ENCODE data around the gene PRPF31.

The PRPF31 gene

DNA sequence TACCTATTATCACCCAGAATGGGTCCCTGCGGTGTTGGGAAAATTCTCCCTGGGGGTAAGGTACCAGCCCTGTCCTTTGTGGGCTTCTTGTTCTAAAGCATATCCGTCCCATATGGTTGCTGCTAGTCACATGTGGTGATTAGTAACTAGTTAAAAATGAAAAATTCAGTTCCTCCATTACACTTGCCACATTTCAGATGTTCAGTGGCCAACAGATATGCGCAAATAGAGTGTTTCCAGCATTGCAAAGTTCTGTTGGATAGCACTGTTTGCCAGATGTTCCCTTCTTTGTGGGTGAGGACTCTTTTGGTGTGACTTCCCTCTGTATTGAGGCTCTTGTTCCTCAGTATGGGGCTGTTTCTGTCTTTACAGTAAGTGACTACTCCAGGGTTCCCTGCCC, 25.8 kb downstream of the PRPF31 start:
- ChIA-PET POLR2A (interaction anchor here (0.6 kb wide), 1 partner anchor 10 kb away, joined by 3 read pairs; no protein-coding TSS in a partner anchor), CTCF (no interaction called here)
- no peak for TF ChIP-seq FOXA1 (IDR thresholded peaks at IDR 0.05)
- no peak for TF ChIP-seq SUZ12 (IDR thresholded peaks at IDR 0.05)
- no peak for TF ChIP-seq CTBP1 (IDR thresholded peaks at IDR 0.05; ENCODE audit: borderline replicate concordance)
- TF ChIP-seq, protein P1, sequence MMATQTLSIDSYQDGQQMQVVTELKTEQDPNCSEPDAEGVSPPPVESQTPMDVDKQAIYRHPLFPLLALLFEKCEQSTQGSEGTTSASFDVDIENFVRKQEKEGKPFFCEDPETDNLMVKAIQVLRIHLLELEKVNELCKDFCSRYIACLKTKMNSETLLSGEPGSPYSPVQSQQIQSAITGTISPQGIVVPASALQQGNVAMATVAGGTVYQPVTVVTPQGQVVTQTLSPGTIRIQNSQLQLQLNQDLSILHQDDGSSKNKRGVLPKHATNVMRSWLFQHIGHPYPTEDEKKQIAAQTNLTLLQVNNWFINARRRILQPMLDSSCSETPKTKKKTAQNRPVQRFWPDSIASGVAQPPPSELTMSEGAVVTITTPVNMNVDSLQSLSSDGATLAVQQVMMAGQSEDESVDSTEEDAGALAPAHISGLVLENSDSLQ (IDR thresholded peaks at IDR 0.05) = no peak
- no peak for TF ChIP-seq TARDBP (IDR thresholded peaks at IDR 0.05)
- no peak for TF ChIP-seq ZNF384 (IDR thresholded peaks at IDR 0.05)
- TF ChIP-seq ELF4 (IDR thresholded peaks at IDR 0.05) = no peak
- no peak for TF ChIP-seq L3MBTL2 (conservative IDR thresholded peaks at IDR 0.05)
- TF ChIP-seq NFRKB (IDR thresholded peaks at IDR 0.05) = no peak
- no peak for DNase-seq (ENCODE audit: extremely low spot score)

DNA sequence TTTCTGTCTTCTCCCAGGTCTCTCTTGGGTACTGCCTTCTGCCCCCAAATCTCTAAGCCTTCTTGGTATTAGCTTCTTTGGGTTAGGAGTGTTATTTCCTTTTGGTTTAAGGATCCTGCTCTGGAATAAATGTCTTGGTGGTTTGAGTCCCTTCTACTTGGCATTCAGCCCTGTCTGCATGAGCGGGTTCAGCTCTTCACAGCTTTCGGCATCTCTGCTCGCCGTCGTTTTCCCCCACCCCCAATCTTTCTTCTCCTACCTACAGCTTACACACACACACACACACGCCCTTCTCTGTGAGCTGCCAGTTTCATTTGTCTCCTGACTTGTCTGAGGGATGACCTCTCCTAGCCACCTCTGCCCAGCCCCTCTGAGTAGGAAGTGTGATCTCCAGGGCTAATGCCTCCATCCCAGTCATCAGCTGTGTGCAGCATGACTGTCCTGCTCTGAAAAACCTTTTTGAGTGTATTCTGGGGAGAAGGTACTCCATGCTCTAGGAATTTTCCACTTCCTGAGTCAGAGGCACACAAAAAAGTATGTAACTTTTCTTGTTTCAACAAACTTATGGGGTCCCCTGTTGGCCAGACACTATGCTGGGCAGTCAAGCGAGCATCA, 26.7 kb downstream of the PRPF31 start:
- DNase-seq (ENCODE audit: extremely low spot score) = no peak
- CTCF ChIA-PET = no interaction called here
- TF ChIP-seq TARDBP (IDR thresholded peaks at IDR 0.05) (no peak), SP1 (IDR thresholded peaks at IDR 0.05) (no peak), BHLHE40 (IDR thresholded peaks at IDR 0.05; ENCODE audit: borderline replicate concordance) (no peak), ZNF384 (IDR thresholded peaks at IDR 0.05) (no peak), L3MBTL2 (conservative IDR thresholded peaks at IDR 0.05) (no peak), LEF1 (IDR thresholded peaks at IDR 0.05; ENCODE audit: borderline replicate concordance) (no peak), FOXM1 (IDR thresholded peaks at IDR 0.05; ENCODE audit: borderline replicate concordance) (no peak)
- POLR2A ChIA-PET = interaction anchor here (1.0 kb wide), 1 partner anchor 27 kb away, joined by 3 read pairs; the partner anchor contains the start of gene TFPT

DNA sequence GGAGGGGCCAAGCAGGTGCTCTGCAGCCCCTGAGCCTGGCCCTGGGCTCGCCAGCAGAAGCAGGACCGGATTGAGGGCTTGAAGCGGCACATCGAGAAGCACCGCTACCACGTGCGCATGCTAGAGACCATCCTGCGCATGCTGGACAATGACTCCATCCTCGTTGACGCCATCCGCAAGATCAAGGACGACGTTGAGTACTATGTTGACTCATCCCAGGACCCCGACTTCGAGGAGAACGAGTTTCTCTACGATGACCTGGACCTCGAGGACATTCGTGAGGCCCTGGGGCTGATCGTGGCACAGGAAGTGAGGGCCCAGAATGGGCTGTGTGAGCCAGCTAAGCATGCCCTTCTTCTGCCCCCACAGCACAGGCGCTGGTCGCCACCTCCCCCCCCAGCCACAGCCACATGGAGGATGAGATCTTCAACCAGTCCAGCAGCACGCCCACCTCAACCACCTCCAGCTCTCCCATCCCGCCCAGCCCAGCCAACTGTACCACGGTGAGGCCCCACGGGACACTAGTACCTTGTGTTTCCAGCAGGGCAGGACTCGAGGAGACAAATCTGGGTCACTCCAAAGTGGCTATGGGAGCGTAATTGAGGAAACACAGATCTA, 30.1 kb downstream of the PRPF31 start:
- CTCF ChIA-PET = no interaction called here
- POLR2A ChIA-PET = no interaction called here
- TF ChIP-seq NFRKB (IDR thresholded peaks at IDR 0.05) = no peak
- TF ChIP-seq, protein P1 (IDR thresholded peaks at IDR 0.05) = no peak
- TF ChIP-seq SP1 (IDR thresholded peaks at IDR 0.05) = no peak
- TF ChIP-seq L3MBTL2 (conservative IDR thresholded peaks at IDR 0.05) = no peak
- TF ChIP-seq SUZ12 (IDR thresholded peaks at IDR 0.05) = no peak
- no peak for TF ChIP-seq FOXM1 (IDR thresholded peaks at IDR 0.05; ENCODE audit: borderline replicate concordance)
- TF ChIP-seq ARNT (IDR thresholded peaks at IDR 0.05) = no peak
- TF ChIP-seq TARDBP (IDR thresholded peaks at IDR 0.05) = no peak
- no peak for TF ChIP-seq BHLHE40 (IDR thresholded peaks at IDR 0.05; ENCODE audit: borderline replicate concordance)
- TF ChIP-seq LEF1 (IDR thresholded peaks at IDR 0.05; ENCODE audit: borderline replicate concordance) = no peak
- TF ChIP-seq FOXA1 (IDR thresholded peaks at IDR 0.05) = no peak
- TF ChIP-seq ELF4 (IDR thresholded peaks at IDR 0.05) = no peak
- TF ChIP-seq ZNF384 (IDR thresholded peaks at IDR 0.05) = no peak
- TF ChIP-seq FOXK2 (IDR thresholded peaks at IDR 0.05) = no peak
- TF ChIP-seq CTBP1 (IDR thresholded peaks at IDR 0.05; ENCODE audit: borderline replicate concordance) = no peak
- no peak for TF ChIP-seq HDGF (IDR thresholded peaks at IDR 0.05; ENCODE audit: borderline replicate concordance)
- no peak for DNase-seq (ENCODE audit: extremely low spot score)

DNA sequence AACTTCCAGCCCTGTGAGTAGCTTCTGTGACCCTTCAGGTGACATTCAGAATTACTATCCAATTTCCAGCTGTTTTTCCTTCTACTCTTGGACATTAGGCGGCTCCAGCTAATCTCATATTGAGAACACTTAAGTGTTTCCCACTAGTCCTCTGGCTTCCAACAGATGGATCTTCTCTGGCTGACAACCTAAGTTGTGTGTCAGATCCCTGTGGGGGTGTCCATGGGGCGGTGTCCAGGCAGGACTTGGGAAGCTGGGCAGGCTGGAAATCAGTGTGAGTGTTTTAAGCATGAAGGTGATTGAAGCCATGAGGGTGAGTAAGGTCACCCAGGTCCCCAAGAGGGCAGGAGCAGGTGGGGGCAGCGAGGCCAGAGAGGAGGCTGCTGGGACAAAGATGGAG, 32.1 kb downstream of the PRPF31 start:
- no peak for DNase-seq (ENCODE audit: extremely low spot score)
- ChIA-PET POLR2A (interaction anchor here (0.6 to 0.8 kb wide), 2 partner anchors 11 to 12 kb away, joined by 3 to 4 read pairs; partner anchors contain the start of gene LENG1), CTCF (no interaction called here)
- TF ChIP-seq LEF1 (IDR thresholded peaks at IDR 0.05; ENCODE audit: borderline replicate concordance) (no peak), FOXM1 (IDR thresholded peaks at IDR 0.05; ENCODE audit: borderline replicate concordance) (no peak), ZNF384 (IDR thresholded peaks at IDR 0.05) (no peak), FOXA1 (IDR thresholded peaks at IDR 0.05) (no peak), NFRKB (IDR thresholded peaks at IDR 0.05) (no peak)
- TF ChIP-seq, protein P1 (IDR thresholded peaks at IDR 0.05) = no peak

DNA sequence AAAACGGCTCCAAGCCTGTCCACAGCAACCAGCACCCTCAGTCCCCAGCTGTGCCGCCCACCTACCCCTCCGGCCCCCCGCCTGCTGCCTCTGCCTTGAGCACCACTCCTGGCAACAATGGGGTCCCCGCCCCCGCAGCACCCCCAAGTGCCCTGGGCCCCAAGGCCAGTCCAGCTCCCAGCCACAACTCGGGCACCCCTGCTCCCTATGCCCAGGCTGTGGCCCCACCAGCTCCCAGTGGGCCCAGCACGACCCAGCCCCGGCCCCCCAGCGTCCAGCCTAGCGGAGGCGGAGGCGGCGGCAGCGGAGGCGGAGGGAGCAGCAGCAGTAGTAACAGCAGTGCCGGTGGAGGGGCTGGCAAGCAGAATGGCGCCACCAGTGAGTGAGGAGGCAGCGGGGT, 32.6 kb downstream of the PRPF31 start:
- no peak for TF ChIP-seq BHLHE40 (IDR thresholded peaks at IDR 0.05; ENCODE audit: borderline replicate concordance)
- TF ChIP-seq, protein P1 (IDR thresholded peaks at IDR 0.05) = no peak
- TF ChIP-seq ZNF384 (IDR thresholded peaks at IDR 0.05) = no peak
- no peak for TF ChIP-seq TARDBP (IDR thresholded peaks at IDR 0.05)
- TF ChIP-seq FOXM1 (IDR thresholded peaks at IDR 0.05; ENCODE audit: borderline replicate concordance) = no peak
- TF ChIP-seq L3MBTL2 (conservative IDR thresholded peaks at IDR 0.05) = no peak
- TF ChIP-seq SUZ12 (IDR thresholded peaks at IDR 0.05) = no peak
- no peak for TF ChIP-seq LEF1 (IDR thresholded peaks at IDR 0.05; ENCODE audit: borderline replicate concordance)
- no peak for TF ChIP-seq FOXA1 (IDR thresholded peaks at IDR 0.05)
- TF ChIP-seq NFRKB (IDR thresholded peaks at IDR 0.05) = no peak
- TF ChIP-seq SP1 (IDR thresholded peaks at IDR 0.05) = no peak
- ChIA-PET CTCF (no interaction called here), POLR2A (interaction anchor here (0.6 to 0.8 kb wide), 2 partner anchors 11 kb away, joined by 3 to 4 read pairs; partner anchors contain the start of gene LENG1)
- no peak for DNase-seq (ENCODE audit: extremely low spot score)
